Left forelimb (tissue), 1 donor: ENCODE measurements around the gene FAM107A.

Source experiments
- DNase-seq: peaks from one replicate; pipeline ENCODE4 v3.0.0-alpha.2; 2018; ENCODE audit warnings: low spot score

Gene FAM107A

DNA sequence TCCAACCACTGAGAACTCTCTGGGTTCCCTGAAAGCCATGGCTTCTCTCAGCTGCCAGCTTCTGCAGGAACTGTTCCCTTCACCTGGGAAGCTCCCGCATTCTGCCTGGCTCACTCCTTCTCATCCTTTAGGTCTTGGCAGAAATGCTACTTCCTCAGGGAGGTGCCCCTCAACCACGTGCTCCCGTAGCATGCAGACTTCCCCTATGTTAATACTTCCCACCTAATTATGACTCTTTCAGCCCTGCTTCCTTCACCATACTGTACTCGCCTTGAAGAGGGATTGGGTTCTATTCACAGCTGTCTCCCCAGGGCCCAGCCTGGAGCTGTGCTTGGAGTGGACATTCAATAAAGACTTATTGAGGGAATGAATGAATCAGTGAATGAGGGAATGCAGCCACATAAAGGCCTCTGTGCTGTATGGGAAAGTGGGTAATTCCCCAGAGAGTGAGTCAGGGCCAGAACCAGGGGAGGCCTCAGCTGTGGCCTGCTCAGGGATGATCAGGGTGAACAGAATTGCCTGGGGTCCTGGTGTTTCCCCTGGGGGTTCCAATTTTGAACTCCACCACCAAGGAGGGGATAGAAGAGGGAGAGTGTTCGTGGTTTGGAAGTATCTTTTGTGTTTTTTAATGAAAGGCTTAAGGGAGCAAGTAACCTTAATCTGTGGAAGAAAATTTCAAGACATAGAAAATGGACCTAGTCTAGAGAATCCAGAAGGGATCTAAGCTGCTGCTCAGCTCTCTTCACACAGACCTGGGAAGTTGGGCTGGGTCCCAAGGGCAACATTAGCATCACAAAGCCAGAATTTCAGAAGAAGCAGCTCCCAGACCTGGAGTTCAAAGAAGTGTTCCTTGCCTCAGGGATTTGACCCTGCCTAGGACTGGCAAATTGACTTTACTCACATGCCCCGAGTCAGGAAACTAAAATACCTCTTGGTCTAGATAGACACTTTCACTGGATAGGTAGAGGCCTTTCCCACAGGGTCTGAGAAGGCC lies 14.6 kb upstream of the FAM107A start:
- DNase-seq, result no peak

- DNase-seq, result no peak
Measured at GRCh38 chr3:58588030-58588614, 10.9 kb upstream of the FAM107A start.

GRCh38 chr3:58586776-58587192 lies 9.6 kb upstream of the FAM107A start:
- DNase-seq, result no peak

DNA sequence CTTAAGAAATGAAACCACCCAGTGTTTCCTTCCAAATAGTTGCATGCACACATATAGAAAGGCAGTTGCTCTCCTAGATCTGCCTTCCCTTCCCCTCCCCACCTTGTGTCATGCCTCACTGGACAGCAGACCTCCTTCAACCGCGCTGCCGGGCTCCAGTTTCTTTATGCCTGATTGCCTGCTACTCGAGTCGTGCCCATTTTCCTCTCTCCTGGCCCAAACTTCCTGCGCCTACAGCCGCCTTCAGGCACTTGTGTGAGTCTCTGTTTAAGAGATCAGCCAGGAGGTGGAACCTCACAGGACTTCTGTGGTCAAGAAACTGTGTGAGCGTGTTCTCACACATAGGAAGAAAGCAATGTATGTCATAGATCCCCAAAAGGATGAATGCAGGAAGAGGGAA lies 8.8 kb upstream of the FAM107A start:
- no peak for DNase-seq

GRCh38 chr3:58585005-58585786 lies 8.0 kb upstream of the FAM107A start:
- DNase-seq, result peak; percentile 84

- DNase-seq, result no peak
Measured at GRCh38 chr3:58584690-58585004, 7.5 kb upstream of the FAM107A start.

DNA sequence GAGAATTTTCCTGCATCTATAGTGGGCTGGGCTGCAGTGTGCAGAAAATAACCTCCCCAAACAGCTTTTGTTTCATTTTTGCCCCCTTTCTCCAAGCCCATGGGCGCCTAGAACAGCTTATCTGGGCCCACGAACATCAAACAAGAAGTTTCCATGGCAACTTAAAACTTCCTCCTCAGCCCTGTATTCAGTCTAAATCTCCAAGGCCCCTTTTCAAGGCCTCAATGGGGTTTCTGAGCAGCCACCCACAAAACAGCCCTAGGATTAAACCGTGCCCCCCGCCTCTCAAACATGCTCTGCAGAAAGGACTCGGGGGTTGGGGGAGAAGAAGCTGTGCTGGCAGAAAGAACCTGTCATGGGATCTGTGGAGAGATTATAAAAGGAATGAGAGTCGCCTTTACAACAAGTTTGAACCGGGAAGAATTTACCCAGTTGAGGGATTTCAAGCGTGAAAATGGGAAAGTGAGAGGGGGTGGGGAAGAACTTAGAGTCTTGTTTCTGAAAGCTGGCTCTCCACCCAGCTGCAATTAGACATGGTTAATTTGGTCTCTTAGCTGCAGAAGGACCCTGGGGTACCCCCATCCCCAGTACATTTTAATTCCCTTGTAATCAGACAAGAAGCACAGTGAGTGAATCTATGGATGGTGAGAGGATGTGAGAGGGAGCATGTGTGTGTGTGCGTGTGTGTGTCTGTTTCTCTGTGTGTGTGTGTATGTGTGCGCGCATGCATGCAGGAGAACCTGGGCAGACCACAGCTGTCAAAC lies 4.3 kb upstream of the FAM107A start:
- no peak for DNase-seq

GRCh38 chr3:58580826-58581327 lies 3.7 kb upstream of the FAM107A start:
- DNase-seq, result no peak

DNA sequence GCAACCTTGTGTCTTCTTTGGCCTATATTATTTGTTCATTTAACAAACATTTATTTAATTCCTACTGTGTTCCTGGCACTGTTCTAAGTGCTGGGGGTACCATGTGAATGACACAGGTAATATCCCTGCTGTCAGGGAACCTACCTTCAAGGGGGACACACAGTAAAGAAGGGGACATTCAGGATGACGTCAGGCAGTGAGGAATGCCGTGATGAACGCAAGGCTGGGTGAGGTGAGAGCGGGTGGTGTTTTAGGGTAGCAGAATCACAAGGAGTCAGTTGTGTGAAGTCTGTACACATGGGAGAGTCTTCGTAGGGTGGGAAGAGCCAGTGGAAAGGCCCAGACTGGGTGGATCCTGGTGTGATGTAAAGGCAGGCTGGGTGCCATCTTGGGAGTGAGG lies 1.7 kb upstream of the FAM107A start:
- no peak for DNase-seq

DNA sequence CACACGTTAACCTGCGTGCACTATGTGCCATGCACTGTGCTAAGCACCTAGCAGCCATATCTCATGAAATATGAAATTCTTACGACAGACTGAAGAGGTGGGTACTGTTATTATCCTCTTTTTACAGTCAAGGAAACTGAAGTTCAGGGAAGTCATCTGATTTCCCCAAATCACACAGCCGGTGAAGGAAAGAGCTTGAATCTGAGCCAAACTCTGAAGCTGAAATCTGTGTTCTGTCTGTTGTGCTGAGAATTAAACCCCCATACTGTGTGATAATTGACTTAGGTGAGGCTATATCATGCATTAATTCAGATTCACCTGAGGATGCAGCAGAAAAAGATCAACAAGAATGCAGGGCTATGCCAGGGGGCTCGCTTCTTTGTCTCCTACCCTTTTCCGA lies 475 bp downstream of the FAM107A start:
- DNase-seq, result no peak

GRCh38 chr3:58575971-58576652 lies 1.1 kb downstream of the FAM107A start:
- no peak for DNase-seq

- no peak for DNase-seq
Measured at GRCh38 chr3:58574682-58575081, 2.5 kb downstream of the FAM107A start.

DNA sequence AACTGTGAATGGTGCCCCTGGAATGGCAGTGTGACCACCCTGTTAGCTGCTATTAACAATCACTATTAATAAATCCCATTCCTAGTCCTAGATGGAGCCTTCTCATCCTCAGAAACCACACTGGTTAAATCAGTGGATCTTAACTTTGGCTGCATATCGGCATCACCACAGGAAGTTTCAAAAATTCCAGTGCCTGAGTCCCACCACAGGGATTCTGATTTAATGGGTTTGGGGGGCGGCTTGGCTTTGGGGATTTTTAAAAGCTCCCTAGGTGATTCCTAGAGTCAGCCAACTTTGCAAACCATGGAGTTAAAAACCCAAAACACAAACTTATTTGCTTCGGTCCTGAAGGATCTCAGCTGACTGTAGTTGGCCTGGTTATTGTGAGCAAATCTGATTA lies 3.1 kb downstream of the FAM107A start:
- no peak for DNase-seq

DNA sequence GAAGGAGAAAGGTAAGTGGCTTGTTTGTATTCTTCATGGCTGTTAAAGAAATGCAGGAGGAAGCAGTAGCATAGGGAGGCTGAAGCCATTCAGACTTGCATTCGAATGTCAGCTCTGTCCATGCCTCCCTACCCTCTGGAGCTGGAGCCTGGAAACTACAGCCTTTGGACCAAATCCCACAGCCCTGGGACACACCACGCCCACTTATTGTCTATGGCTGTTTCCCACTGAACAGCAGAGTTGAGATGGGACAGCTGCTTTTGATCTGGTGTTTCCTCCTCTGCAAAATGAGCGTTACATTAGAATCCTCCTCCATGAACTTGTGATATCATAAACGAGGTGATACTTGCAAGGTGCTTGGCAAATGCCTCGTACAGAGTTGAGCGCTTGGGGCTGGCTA lies 3.6 kb downstream of the FAM107A start:
- no peak for DNase-seq

GRCh38 chr3:58572634-58573230 lies 4.5 kb downstream of the FAM107A start:
- no peak for DNase-seq

GRCh38 chr3:58572013-58572633 lies 5.1 kb downstream of the FAM107A start:
- DNase-seq, result no peak

DNA sequence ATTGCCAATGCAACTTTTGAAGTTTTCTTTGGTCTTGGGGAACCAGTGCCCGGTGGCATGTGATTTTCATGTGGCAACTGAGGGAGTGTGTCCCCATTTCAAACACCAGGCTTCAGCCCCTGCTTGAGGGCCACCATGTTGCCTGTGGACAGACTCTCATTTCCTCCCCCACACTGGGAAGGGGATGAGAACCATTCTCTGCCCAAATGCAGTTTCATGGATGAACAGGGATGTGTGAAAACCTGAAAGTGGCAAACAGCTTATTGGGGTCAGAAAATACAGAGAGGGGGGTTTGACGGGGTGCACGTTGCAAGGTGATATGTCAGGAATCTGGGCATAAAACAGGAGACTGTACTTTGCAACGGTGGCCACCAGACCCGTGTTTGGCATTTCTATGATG lies 6.3 kb downstream of the FAM107A start:
- DNase-seq, result no peak

DNA sequence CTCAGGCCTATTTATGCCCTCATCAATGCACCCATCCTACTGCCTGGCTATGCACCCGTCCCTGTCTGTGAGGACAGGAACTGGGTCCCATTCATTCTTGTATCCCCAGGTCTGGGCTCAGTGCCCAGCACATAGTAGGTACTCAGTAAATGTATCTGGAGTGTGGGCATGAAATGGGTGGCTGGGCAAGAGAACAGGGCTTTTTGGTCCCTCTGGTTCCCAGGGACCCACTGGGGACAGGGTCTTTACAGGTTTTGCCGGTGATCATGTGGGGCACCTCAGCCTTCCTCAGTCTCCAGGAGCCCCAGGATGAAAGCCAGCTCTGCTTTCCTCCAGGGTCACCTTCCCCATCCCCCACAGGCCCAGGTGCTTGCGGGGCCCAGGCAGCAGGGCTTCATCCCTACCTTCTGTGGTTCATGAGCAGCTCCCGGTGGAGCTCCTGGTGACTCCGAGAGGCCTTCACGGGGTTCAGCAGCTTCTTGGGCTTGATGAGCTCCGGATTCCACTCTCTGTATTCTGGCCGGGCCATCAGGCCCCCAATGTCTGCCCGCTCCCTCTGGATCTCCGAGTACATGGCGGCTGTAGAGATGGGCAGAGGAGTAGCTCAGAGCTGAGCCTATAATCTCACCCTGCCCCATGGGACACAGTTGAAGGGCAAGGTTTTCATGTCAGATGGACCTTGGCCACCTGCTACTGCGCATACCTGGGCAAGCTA lies 7.7 kb downstream of the FAM107A start:
- DNase-seq, result no peak

GRCh38 chr3:58568572-58569286 lies 8.5 kb downstream of the FAM107A start:
- DNase-seq, result peak; percentile 83
